A673 (cell line): ENCODE data around the gene STPG1. TPM values are rescaled to one million over a fixed set of nuclear protein-coding genes. Genes with fewer than 3 reads are reported as not detected.

ENCODE experiments used
- BruUV-seq: library from RNA; stranded (reverse); fragments of 400-500 nt; replicated peaks from 2 replicates; lab custom pipeline; 2021; lab: Mats Ljungman, UMichigan
- CTCF ChIA-PET: fragments of 300-600 bp; sonication (Branson Sonifier 250); formaldehyde crosslinking; loops from one replicate; lab custom pipeline; 2022; ENCODE audit warnings: antibody characterized with exemption; lab: Charles Lee
- POLR2A ChIA-PET: fragments of 300-600 bp; sonication (Branson Sonifier 250); formaldehyde crosslinking; loops from one replicate; lab custom pipeline; 2022; ENCODE audit warnings: antibody characterized with exemption; ENCODE audit not compliant: low non-redundant PET; lab: Charles Lee
- DNase-seq: peaks from one replicate; pipeline ENCODE4 v3.0.0-alpha.2; 2015; ENCODE audit warnings: low spot score
- H3K27ac ChIP-seq: fragments of 200-600 bp; sonication (generic); 2 replicates; pipeline ENCODE4 v1.5.1; 2016; ENCODE audit warnings: mixed run types, low read depth, mild to moderate bottlenecking, mixed read lengths, antibody characterized with exemption, low read length; ENCODE audit not compliant: poor library complexity, severe bottlenecking
- H3K27me3 ChIP-seq: fragments of 200-600 bp; sonication (generic); replicated peaks from 2 replicates; pipeline ENCODE4 v1.6.1; 2017; ENCODE audit warnings: mixed run types, low read depth, mild to moderate bottlenecking, mixed read lengths, antibody characterized with exemption, low read length; ENCODE audit not compliant: insufficient read depth, poor library complexity
- H3K36me3 ChIP-seq: fragments of 200-600 bp; sonication (generic); 2 replicates; pipeline ENCODE4 v1.6.1; 2016; ENCODE audit warnings: mixed run types, mild to moderate bottlenecking, mixed read lengths, antibody characterized with exemption, low read length; ENCODE audit not compliant: insufficient read depth, poor library complexity, severe bottlenecking
- H3K4me1 ChIP-seq: fragments of 200-600 bp; sonication (generic); 2 replicates; pipeline ENCODE4 v1.6.1; 2017; ENCODE audit warnings: mixed run types, mild to moderate bottlenecking, mixed read lengths, antibody characterized with exemption, low read length; ENCODE audit not compliant: insufficient read depth, poor library complexity, severe bottlenecking
- H3K4me3 ChIP-seq: fragments of 200-600 bp; sonication (generic); 2 replicates; pipeline ENCODE4 v1.5.1; 2016; ENCODE audit warnings: low read depth, mixed run types, mild to moderate bottlenecking, mixed read lengths, low read length; ENCODE audit not compliant: poor library complexity, severe bottlenecking
- H3K9me3 ChIP-seq: fragments of 200-600 bp; sonication (generic); 2 replicates; pipeline ENCODE4 v1.6.1; 2016; ENCODE audit warnings: mixed run types, low read depth, mild to moderate bottlenecking, mixed read lengths, antibody characterized with exemption, low read length; ENCODE audit not compliant: poor library complexity, severe bottlenecking
- CTCF ChIP-seq: fragments of 300-800, 200-600 bp; sonication (generic); conservative IDR thresholded peaks from 2 replicates; pipeline ENCODE4 v1.5.1; 2017; ENCODE audit warnings: low read depth, mild to moderate bottlenecking, antibody characterized with exemption, low read length, moderate library complexity, mixed read lengths
- EZH2 ChIP-seq: fragments of 200-600 bp; sonication (generic); IDR thresholded peaks from 2 replicates; pipeline ENCODE4 v1.6.1; 2017; ENCODE audit warnings: borderline replicate concordance, low read depth, mild to moderate bottlenecking, mixed read lengths, antibody characterized with exemption, low read length; ENCODE audit not compliant: poor library complexity, severe bottlenecking
- intact Hi-C: fragments of 100-400 bp; cut with micrococcal nuclease; formaldehyde crosslinking; loops from one replicate; pipeline ENCODE4 v1.10.0; 2022; ENCODE audit not compliant: unreplicated experiment
- total RNA-seq: library from RNA; stranded (reverse); gene quantifications from 2 replicates; pipeline ENCODE4 v1.2.3, GENCODE V29; 2021

The STPG1 gene
- total RNA-seq, 1 experiment from 2014 or later: 7.2 TPM

DNA sequence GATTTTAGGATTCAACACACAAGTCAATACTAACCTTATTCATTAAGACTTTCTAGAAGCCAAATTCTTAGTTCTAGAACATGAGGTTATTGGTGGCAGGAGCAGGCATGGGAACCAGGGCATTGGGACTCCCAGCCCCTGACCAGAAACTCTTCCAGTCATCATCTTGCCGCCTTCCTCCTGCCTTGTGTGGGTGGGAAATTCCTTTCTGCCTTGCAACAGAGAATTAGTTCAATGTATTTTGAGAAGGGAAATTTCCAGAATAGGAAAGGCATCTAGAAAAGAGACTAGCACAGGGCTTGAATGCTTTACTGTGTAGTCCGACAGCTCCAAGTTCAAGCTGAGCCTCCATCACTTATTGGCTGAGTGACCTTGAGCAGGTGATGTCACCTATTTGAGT lies 85.7 kb downstream of the STPG1 start:
- Histone ChIP-seq H3K9me3 (no peaks in the 10 kb centered on the region), H3K27ac (no peak overlapping the region), H3K4me3 (no peak overlapping the region), H3K27me3 (no peaks in the 10 kb centered on the region), H3K36me3 (no peaks in the 10 kb centered on the region), H3K4me1 (peaks cover 13% of the 10 kb centered on the region)
- CTCF ChIA-PET: no interaction called here
- intact Hi-C loops: no loop called here
- POLR2A ChIA-PET: no interaction called here
- TF ChIP-seq CTCF: no peak
- no peak for TF ChIP-seq EZH2
- no TSS peak for BruUV-seq
- no peak for DNase-seq

- no peak for DNase-seq
- BruUV-seq: no TSS peak
- Histone ChIP-seq H3K36me3 (no peaks in the 10 kb centered on the region), H3K4me1 (peaks cover 13% of the 10 kb centered on the region), H3K27ac (no peak overlapping the region), H3K27me3 (no peaks in the 10 kb centered on the region), H3K9me3 (no peaks in the 10 kb centered on the region), H3K4me3 (no peak overlapping the region)
- ChIA-PET CTCF (no interaction called here), POLR2A (no interaction called here)
- TF ChIP-seq CTCF (no peak), EZH2 (no peak)
- intact Hi-C loops: no loop called here
Observed at GRCh38 chr1:24327486-24327885, 86.1 kb downstream of the STPG1 start.

DNA sequence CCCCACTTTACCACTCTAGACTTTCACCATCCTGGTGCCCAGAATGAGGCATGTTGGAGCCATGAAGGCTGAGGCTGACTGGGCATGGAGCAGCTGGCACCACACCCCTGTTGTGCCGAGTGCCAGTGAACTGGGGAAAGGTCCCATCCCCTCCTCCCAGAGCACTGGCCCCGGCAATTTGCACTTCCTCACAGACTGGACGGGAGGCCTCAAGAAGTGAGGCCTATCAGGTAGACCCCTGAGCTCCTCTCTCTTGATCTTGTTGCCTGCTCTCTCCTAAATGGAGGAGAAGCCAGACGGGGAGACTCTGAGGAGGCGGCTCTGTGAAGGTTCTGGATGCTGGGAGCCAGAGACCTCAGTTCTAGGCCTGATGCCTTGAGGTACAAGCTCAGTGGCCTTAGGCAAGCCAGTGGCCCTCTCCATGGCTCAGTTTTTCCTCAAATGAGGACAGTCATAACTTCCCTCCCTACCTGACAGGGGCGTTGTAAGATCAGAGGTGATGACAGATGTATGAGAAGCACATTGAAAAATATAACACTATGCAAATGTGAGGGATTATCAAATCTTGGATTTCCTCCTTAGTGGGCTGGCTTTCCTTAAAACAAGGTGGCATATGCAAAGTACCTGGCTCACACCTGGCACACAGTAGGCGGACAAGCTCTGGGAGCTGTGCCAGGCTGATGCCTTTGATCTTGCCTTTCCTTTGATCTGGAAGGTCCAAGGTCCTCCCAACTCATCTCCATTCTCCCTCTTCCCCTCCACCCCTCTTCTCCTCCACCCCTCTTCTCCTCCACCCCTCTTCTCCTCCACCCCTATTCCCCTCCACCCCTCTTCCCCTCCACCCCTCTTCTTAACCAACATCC lies 87.8 kb downstream of the STPG1 start:
- ChIA-PET POLR2A (no interaction called here), CTCF (no interaction called here)
- Histone ChIP-seq H3K27ac (no peak overlapping the region), H3K27me3 (no peaks in the 10 kb centered on the region), H3K9me3 (no peaks in the 10 kb centered on the region), H3K4me3 (no peak overlapping the region), H3K36me3 (no peaks in the 10 kb centered on the region), H3K4me1 (peaks cover 24% of the 10 kb centered on the region)
- intact Hi-C loops: no loop called here
- DNase-seq: no peak
- BruUV-seq: no TSS peak
- no peak for TF ChIP-seq CTCF
- no peak for TF ChIP-seq EZH2
